DND-41 (cell line): ENCODE results near the gene PHACTR3.

Experiments used
- ATAC-seq: fragments of 200-7000 bp; cut with Tn5 transposase; 3 replicates; pipeline ENCODE4 v1.9.1; 2021; ENCODE audit warnings: low read depth; ENCODE audit not compliant: insufficient read depth
- DNase-seq: peaks from one replicate; pipeline ENCODE4 v3.0.0-alpha.2; 2020
- H2AFZ ChIP-seq: 2 replicates; pipeline ENCODE4 v1.6.0; 2012; ENCODE audit warnings: low read depth, low read length
- H3K27ac ChIP-seq: 2 replicates; pipeline ENCODE4 v1.5.1; 2012; ENCODE audit warnings: low read length, inconsistent platforms
- H3K27me3 ChIP-seq: fragments of 200-600 bp; sonication (generic); 2 replicates; pipeline ENCODE4 v1.6.0; 2012; ENCODE audit warnings: low read length, mild to moderate bottlenecking, inconsistent platforms; ENCODE audit not compliant: insufficient read depth, poor library complexity
- H3K36me3 ChIP-seq: 2 replicates; pipeline ENCODE4 v1.5.1; 2012; ENCODE audit warnings: low read length, inconsistent platforms; ENCODE audit not compliant: insufficient read depth
- H3K4me1 ChIP-seq: 2 replicates; pipeline ENCODE4 v1.5.1; 2012; ENCODE audit warnings: mild to moderate bottlenecking, low read length; ENCODE audit not compliant: insufficient read depth
- H3K4me2 ChIP-seq: 2 replicates; pipeline ENCODE4 v1.6.0; 2012; ENCODE audit warnings: mild to moderate bottlenecking, moderate library complexity, low read length, inconsistent platforms; ENCODE audit not compliant: insufficient read depth
- H3K4me3 ChIP-seq, 2 experiments: fragments of 200-600 bp in 1 of 2; shearing (Covaris generic) in 1 of 2; 2 replicates each; pipeline ENCODE4 v1.5.1; 2012 to 2016; ENCODE audit warnings: inconsistent platforms in 2 of 2, low read length in 2 of 2, mild to moderate bottlenecking in 2 of 2, low read depth in 1 of 2, moderate library complexity in 1 of 2
- H3K79me2 ChIP-seq: 2 replicates; pipeline ENCODE4 v1.6.0; 2012; ENCODE audit warnings: low read length, inconsistent platforms; ENCODE audit not compliant: insufficient read depth
- H3K9ac ChIP-seq: 2 replicates; pipeline ENCODE4 v1.6.0; 2012; ENCODE audit warnings: low read depth, mild to moderate bottlenecking, inconsistent platforms, low read length, moderate library complexity
- H3K9me3 ChIP-seq: 2 replicates; pipeline ENCODE4 v1.5.1; 2012; ENCODE audit warnings: low read length, moderate library complexity, mild to moderate bottlenecking, inconsistent platforms; ENCODE audit not compliant: insufficient read depth, severe bottlenecking
- H4K20me1 ChIP-seq: 2 replicates; pipeline ENCODE4 v1.6.0; 2012; ENCODE audit warnings: low read length; ENCODE audit not compliant: insufficient read depth
- EZH2 ChIP-seq: IDR thresholded peaks from 3 replicates; pipeline ENCODE4 v1.6.1; 2012; ENCODE audit warnings: borderline replicate concordance, low read depth, mild to moderate bottlenecking, moderate library complexity, low read length, inconsistent platforms; ENCODE audit not compliant: severe bottlenecking
- TF ChIP-seq, protein P1 (sequence below): IDR thresholded peaks from 2 replicates; pipeline ENCODE4 v1.5.1; 2012; ENCODE audit warnings: borderline replicate concordance, low read length, moderate library complexity, mild to moderate bottlenecking; ENCODE audit not compliant: poor library complexity, severe bottlenecking; ENCODE audit errors: extremely low read depth

Gene PHACTR3

GRCh38 chr20:59632541-59633113 lies 28.3 kb downstream of the PHACTR3 start:
- DNase-seq (no peak), ATAC-seq (no peak)
- no peak overlapping the region for H3K4me2 ChIP-seq
- no peak overlapping the region for H3K9ac ChIP-seq
- no peak overlapping the region for H2AFZ ChIP-seq
- no peaks in the 10 kb centered on the region for H3K79me2 ChIP-seq
- no peaks in the 10 kb centered on the region for H3K9me3 ChIP-seq
- H3K4me1 ChIP-seq, result no peaks in the 10 kb centered on the region
- no peak for TF ChIP-seq EZH2
- TF ChIP-seq, protein P1, sequence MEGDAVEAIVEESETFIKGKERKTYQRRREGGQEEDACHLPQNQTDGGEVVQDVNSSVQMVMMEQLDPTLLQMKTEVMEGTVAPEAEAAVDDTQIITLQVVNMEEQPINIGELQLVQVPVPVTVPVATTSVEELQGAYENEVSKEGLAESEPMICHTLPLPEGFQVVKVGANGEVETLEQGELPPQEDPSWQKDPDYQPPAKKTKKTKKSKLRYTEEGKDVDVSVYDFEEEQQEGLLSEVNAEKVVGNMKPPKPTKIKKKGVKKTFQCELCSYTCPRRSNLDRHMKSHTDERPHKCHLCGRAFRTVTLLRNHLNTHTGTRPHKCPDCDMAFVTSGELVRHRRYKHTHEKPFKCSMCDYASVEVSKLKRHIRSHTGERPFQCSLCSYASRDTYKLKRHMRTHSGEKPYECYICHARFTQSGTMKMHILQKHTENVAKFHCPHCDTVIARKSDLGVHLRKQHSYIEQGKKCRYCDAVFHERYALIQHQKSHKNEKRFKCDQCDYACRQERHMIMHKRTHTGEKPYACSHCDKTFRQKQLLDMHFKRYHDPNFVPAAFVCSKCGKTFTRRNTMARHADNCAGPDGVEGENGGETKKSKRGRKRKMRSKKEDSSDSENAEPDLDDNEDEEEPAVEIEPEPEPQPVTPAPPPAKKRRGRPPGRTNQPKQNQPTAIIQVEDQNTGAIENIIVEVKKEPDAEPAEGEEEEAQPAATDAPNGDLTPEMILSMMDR, result no peak
- H3K4me3 ChIP-seq, result no peak overlapping the region
- peaks cover 18% of the 10 kb centered on the region for H3K27me3 ChIP-seq
- H3K27ac ChIP-seq, result no peak overlapping the region
- H3K36me3 ChIP-seq, result no peaks in the 10 kb centered on the region
- peaks cover 8% of the 10 kb centered on the region for H4K20me1 ChIP-seq

DNA sequence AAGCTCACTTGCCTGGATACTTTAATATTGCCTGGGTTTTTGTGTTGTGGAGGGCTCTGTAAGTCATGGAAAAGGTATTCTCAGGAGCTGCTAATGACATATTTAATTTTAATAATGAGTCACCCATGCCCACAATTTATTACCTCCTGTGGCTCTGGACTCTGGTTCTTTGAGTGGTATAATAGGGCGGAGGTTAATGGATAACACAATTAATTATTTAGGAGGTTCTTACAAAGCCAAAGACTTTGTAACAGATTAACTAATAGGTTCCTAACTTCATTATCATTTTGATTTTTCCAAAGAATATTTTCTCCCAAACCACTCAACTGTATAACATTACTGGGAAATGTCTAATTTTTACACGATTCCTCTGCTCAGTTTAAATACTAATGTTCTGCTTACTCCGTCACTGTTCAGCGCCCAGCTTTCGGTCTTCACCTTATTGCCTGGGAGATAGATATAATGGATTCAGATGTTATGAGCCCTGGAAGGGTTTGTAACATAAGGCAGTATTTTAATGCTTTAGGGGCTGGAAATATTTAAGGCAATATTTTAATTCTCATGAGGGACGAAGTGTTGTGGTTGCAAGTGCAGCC lies 29.4 kb downstream of the PHACTR3 start:
- TF ChIP-seq, protein P1, result no peak
- no peak for TF ChIP-seq EZH2
- DNase-seq, result no peak
- H3K4me1 ChIP-seq, result no peaks in the 10 kb centered on the region

DNA sequence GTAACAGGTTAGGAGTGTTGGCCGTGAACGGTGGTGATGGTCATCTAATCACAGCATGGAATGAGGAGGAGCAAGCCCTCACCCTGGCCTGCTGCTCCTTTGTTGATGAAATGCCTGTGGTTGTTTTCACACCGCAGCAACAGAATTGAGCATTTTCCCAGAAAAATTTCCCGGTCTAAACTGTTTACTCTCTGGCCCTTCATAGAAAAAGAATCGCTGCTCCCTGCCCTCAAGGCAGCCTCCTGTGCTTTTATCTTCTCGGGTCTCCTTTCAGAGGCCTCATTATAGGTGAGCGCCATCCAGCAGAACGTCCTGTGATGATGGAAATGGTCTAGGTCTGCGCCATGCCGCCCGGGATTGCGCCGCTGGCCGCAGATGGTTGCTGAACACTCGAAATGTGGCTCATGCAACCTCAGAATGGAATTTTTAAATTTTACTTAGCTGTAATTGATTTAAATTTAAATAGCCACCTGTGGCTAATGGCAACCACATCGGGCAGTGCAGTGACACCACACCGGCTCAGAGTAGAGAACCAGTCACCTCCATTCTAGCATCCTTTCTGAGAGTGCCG lies 30.2 kb downstream of the PHACTR3 start:
- TF ChIP-seq, protein P1, result no peak
- no peak for TF ChIP-seq EZH2

More for the DNA sequence above, 29.4 kb downstream of the PHACTR3 start:
- no peak overlapping the region for H3K4me3 ChIP-seq
- H3K79me2 ChIP-seq, result no peaks in the 10 kb centered on the region
- H3K4me2 ChIP-seq, result no peak overlapping the region
- H2AFZ ChIP-seq, result no peak overlapping the region
- H3K9ac ChIP-seq, result no peak overlapping the region
- no peaks in the 10 kb centered on the region for H3K9me3 ChIP-seq
- H3K36me3 ChIP-seq, result no peaks in the 10 kb centered on the region
- no peak overlapping the region for H3K27ac ChIP-seq
- no peak for ATAC-seq
- peaks cover 15% of the 10 kb centered on the region for H3K27me3 ChIP-seq
- H4K20me1 ChIP-seq, result peaks cover 5% of the 10 kb centered on the region

More for the DNA sequence above, 30.2 kb downstream of the PHACTR3 start:
- no peaks in the 10 kb centered on the region for H3K36me3 ChIP-seq
- no peak for ATAC-seq
- no peak overlapping the region for H3K4me3 ChIP-seq
- H2AFZ ChIP-seq, result no peak overlapping the region
- H3K27ac ChIP-seq, result no peak overlapping the region
- peaks cover 12% of the 10 kb centered on the region for H3K27me3 ChIP-seq
- H3K9ac ChIP-seq, result no peak overlapping the region
- no peak for DNase-seq
- no peaks in the 10 kb centered on the region for H3K79me2 ChIP-seq
- no peaks in the 10 kb centered on the region for H3K4me1 ChIP-seq
- H3K9me3 ChIP-seq, result no peaks in the 10 kb centered on the region
- H3K4me2 ChIP-seq, result no peak overlapping the region
- H4K20me1 ChIP-seq, result peaks cover 5% of the 10 kb centered on the region
